ENCODE results near the gene LGALS3BP. TPM values are rescaled to one million over a fixed set of nuclear protein-coding genes. Genes with fewer than 3 reads are reported as not detected.
A peak's percentile ranks its signal among the peaks of the same experiment; 100 is the strongest.

The LGALS3BP gene
- total RNA-seq, 1 experiment from 2014 or later, result 389 TPM

DNA sequence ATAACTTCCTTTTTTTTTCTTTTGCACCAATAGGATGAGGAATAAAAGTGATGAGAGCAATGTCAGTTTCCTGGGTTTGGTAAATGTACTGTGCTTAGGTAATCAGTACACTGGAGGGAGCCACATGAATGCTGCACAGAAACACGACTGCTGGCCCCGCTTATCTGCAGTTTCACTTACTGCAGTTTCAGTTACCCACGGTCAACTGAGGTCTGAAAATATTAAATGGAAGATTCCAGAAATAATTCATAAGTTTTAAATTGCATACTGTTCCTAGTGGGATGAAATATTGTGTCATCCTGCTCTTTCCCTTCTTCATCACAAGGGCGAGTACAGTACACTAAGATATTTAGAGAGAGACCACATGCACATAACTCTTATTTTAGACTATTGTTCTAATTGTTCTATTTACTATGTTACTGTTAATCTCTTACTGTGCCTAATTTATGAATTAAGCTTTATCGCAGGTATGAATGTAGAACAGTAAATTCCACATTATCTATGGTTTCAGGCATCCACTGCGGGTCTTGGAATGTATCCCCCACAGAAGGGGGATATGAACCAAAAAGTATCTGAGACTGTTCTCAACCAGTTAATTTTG lies 6.4 kb upstream of the LGALS3BP start:
- CTCF ChIA-PET, result interaction anchor here (1.0 kb wide), 1 partner anchor 406 kb away, joined by 3 read pairs; no protein-coding TSS in a partner anchor
- peak overlapping the region; percentile 34 for H3K27ac ChIP-seq (ENCODE audit: low read depth, low read length)
- DNase-seq (ENCODE audit: low read depth, low spot score), result no peak

More for the DNA sequence above, 6.4 kb upstream of the LGALS3BP start:
- H3K27me3 ChIP-seq (ENCODE audit: insufficient read depth, low read length), result no peaks in the 10 kb centered on the region
- TF ChIP-seq, protein P1, sequence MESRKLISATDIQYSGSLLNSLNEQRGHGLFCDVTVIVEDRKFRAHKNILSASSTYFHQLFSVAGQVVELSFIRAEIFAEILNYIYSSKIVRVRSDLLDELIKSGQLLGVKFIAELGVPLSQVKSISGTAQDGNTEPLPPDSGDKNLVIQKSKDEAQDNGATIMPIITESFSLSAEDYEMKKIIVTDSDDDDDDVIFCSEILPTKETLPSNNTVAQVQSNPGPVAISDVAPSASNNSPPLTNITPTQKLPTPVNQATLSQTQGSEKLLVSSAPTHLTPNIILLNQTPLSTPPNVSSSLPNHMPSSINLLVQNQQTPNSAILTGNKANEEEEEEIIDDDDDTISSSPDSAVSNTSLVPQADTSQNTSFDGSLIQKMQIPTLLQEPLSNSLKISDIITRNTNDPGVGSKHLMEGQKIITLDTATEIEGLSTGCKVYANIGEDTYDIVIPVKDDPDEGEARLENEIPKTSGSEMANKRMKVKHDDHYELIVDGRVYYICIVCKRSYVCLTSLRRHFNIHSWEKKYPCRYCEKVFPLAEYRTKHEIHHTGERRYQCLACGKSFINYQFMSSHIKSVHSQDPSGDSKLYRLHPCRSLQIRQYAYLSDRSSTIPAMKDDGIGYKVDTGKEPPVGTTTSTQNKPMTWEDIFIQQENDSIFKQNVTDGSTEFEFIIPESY (IDR thresholded peaks at IDR 0.05; ENCODE audit: extremely low read depth, insufficient replicate concordance, low read length), result no peak
- peak in 1 of 3 experiments; percentile 32; a peak in 2 of 6 replicates for TF ChIP-seq CTCF (IDR thresholded peaks at IDR 0.05 in 2 of 3, conservative IDR thresholded peaks at IDR 0.05 in 1 of 3; ENCODE audit: borderline replicate concordance in 1 of 3, insufficient read depth in 1 of 3, low read depth in 2 of 3, low read length in 2 of 3)
- no TSS peak for BruUV-seq (replicated peaks)
- H4K20me1 ChIP-seq (ENCODE audit: insufficient read depth), result no peaks in the 10 kb centered on the region
- ChIA-PET RAD21 (ENCODE audit: low non-redundant PET in 1 of 2, low total read pairs in 2 of 2, uncharacterized antibody in 2 of 2, unreplicated experiment in 2 of 2) (no interaction called here), POLR2A (interaction anchor here (0.8 kb wide), 1 partner anchor 25 kb away, joined by 3 read pairs; no protein-coding TSS in a partner anchor)
- peak overlapping the region in 1 of 2 experiments; percentile 28; a peak in 3 of 4 replicates for H3K4me3 ChIP-seq (replicated peaks in 1 of 2; ENCODE audit: low read depth in 1 of 2, low read length in 2 of 2)
- H3K36me3 ChIP-seq (ENCODE audit: control insufficient read depth in 1 of 2, insufficient read depth in 2 of 2, low read length in 2 of 2), result peaks cover 7 to 9% of the 10 kb centered on the region in 2 experiments; a peak in 3 of 4 replicates
- intact Hi-C loops (cut with micrococcal nuclease), result no loop called here
- no peak overlapping the region for H2AFZ ChIP-seq (ENCODE audit: low read depth, low read length, poor library complexity, severe bottlenecking)
- peak overlapping the region; percentile 58 for H3K4me2 ChIP-seq (ENCODE audit: low read length)
- ATAC-seq, result peak; percentile 52
- peak overlapping the region; percentile 20 for H3K9ac ChIP-seq (ENCODE audit: low read length)
- H3K9me2 ChIP-seq (ENCODE audit: insufficient read depth), result no peaks in the 10 kb centered on the region
- peaks cover 15 to 28% of the 10 kb centered on the region in 2 experiments for H3K4me1 ChIP-seq (ENCODE audit: control insufficient read depth in 1 of 2, insufficient read depth in 2 of 2, low read length in 2 of 2)
- H3K79me2 ChIP-seq (ENCODE audit: insufficient read depth, low read length), result no peaks in the 10 kb centered on the region
- no peaks in the 10 kb centered on the region for H3K9me3 ChIP-seq (ENCODE audit: control insufficient read depth in 1 of 2, insufficient read depth in 1 of 2, low read depth in 1 of 2, low read length in 2 of 2)
